HepG2 (cell line): ENCODE data around the gene SCUBE2. TPM values are rescaled to one million over a fixed set of nuclear protein-coding genes. Genes with fewer than 3 reads are reported as not detected.

Experiments used
- HOXA7 ChIP-seq: sonication (generic); formaldehyde crosslinking; IDR thresholded peaks from 2 replicates; pipeline ENCODE4 v1.8.1; 2022; ENCODE audit warnings: mild to moderate bottlenecking, missing genetic modification reagents, moderate library complexity
- KAT2B ChIP-seq: fragments of 150-350 bp; IDR thresholded peaks from 2 replicates; pipeline ENCODE4 v1.6.1; 2014; ENCODE audit warnings: low read depth, low read length, borderline replicate concordance
- KDM5B ChIP-seq: sonication (generic); formaldehyde crosslinking; IDR thresholded peaks from 2 replicates; pipeline ENCODE4 v1.4.0; 2020; ENCODE audit warnings: missing genetic modification reagents, mild to moderate bottlenecking, borderline replicate concordance
- NRL ChIP-seq: sonication (generic); formaldehyde crosslinking; IDR thresholded peaks from 2 replicates; pipeline ENCODE4 v1.5.0; 2020; ENCODE audit warnings: missing genetic modification reagents, mild to moderate bottlenecking, moderate library complexity, borderline replicate concordance
- POGZ ChIP-seq: sonication (generic); formaldehyde crosslinking; IDR thresholded peaks from 2 replicates; pipeline ENCODE4 v1.4.0; 2020; ENCODE audit warnings: mild to moderate bottlenecking, missing genetic modification reagents
- SALL1 ChIP-seq: sonication (generic); formaldehyde crosslinking; IDR thresholded peaks from 2 replicates; pipeline ENCODE4 v1.8.0; 2022; ENCODE audit warnings: mild to moderate bottlenecking, missing genetic modification reagents
- SP2 ChIP-seq: sonication (generic); formaldehyde crosslinking; IDR thresholded peaks from 2 replicates; pipeline ENCODE4 v1.5.1; 2020; ENCODE audit warnings: mild to moderate bottlenecking, missing genetic modification reagents
- ZBTB7A ChIP-seq: sonication (generic); formaldehyde crosslinking; IDR thresholded peaks from 2 replicates; pipeline ENCODE4 v1.8.0; 2022; ENCODE audit warnings: mild to moderate bottlenecking, missing genetic modification reagents
- ZNF225 ChIP-seq: sonication (generic); formaldehyde crosslinking; IDR thresholded peaks from 2 replicates; pipeline ENCODE4 v1.4.0; 2020; ENCODE audit warnings: mild to moderate bottlenecking, missing genetic modification reagents
- ZNF772 ChIP-seq: sonication (generic); formaldehyde crosslinking; IDR thresholded peaks from 2 replicates; pipeline ENCODE4 v1.5.0; 2020; ENCODE audit warnings: mild to moderate bottlenecking, missing genetic modification reagents
- ZNF776 ChIP-seq: sonication (generic); formaldehyde crosslinking; IDR thresholded peaks from 2 replicates; pipeline ENCODE4 v1.4.0; 2020; ENCODE audit warnings: mild to moderate bottlenecking, missing genetic modification reagents
- polyA plus RNA-seq, 8 experiments: library from polyadenylated mRNA; depleted of rRNA in 3 of 8; stranded (reverse) in 7 of 8; unstranded in 1 of 8; fragments of >200 nt; fragmentation: Illumina TruSeq in 4 of 8; extraction: Trizol in 4 of 8; gene quantifications; 2 replicates each; pipeline versions ENCODE4 v1.2.1 to v1.2.3, GENCODE V29; 2011 to 2016; ENCODE audit warnings: low read depth in 4 of 8, missing spikeins in 1 of 8, mixed read lengths in 1 of 8; ENCODE audit not compliant: insufficient read depth in 1 of 8
- total RNA-seq, 5 experiments: library from RNA; depleted of rRNA; stranded (reverse); fragments of >200 nt; fragmentation: Illumina TruSeq; extraction: Trizol; gene quantifications; 2 replicates each; pipeline ENCODE4 v1.2.3, GENCODE V29; 2016; ENCODE audit warnings: low read depth in 1 of 5
- TF ChIP-seq, protein P1 (sequence below): sonication (generic); formaldehyde crosslinking; IDR thresholded peaks from 2 replicates; pipeline ENCODE4 v1.4.0; 2020; ENCODE audit warnings: missing genetic modification reagents, borderline replicate concordance
- TF ChIP-seq, protein P2 (sequence below): sonication (generic); formaldehyde crosslinking; IDR thresholded peaks from 2 replicates; pipeline ENCODE4 v1.4.0; 2020; ENCODE audit warnings: missing genetic modification reagents; ENCODE audit errors: not compliant biosample characterization
- TF ChIP-seq, protein P3 (sequence below): sonication (generic); formaldehyde crosslinking; IDR thresholded peaks from 2 replicates; pipeline ENCODE4 v1.5.0; 2020; ENCODE audit warnings: mild to moderate bottlenecking, missing genetic modification reagents, borderline replicate concordance
- TF ChIP-seq, protein P4 (sequence below): sonication (generic); formaldehyde crosslinking; IDR thresholded peaks from 2 replicates; pipeline ENCODE4 v1.4.0; 2020; ENCODE audit warnings: mild to moderate bottlenecking, missing genetic modification reagents, borderline replicate concordance
- TF ChIP-seq, protein P5 (sequence below): sonication (generic); formaldehyde crosslinking; IDR thresholded peaks from 2 replicates; pipeline ENCODE4 v1.4.0; 2020; ENCODE audit warnings: missing genetic modification reagents, mild to moderate bottlenecking, borderline replicate concordance
- TF ChIP-seq, protein P6 (sequence below): sonication (generic); formaldehyde crosslinking; IDR thresholded peaks from 2 replicates; pipeline ENCODE4 v1.8.0; 2023; ENCODE audit warnings: mild to moderate bottlenecking, missing genetic modification reagents

SCUBE2 gene
- total and polyA plus RNA-seq, 2 of the 13 experiments (the other 11 are each of a cell fraction or from before 2014, with no cell fraction given), result 0.09 TPM; not detected in 1

DNA sequence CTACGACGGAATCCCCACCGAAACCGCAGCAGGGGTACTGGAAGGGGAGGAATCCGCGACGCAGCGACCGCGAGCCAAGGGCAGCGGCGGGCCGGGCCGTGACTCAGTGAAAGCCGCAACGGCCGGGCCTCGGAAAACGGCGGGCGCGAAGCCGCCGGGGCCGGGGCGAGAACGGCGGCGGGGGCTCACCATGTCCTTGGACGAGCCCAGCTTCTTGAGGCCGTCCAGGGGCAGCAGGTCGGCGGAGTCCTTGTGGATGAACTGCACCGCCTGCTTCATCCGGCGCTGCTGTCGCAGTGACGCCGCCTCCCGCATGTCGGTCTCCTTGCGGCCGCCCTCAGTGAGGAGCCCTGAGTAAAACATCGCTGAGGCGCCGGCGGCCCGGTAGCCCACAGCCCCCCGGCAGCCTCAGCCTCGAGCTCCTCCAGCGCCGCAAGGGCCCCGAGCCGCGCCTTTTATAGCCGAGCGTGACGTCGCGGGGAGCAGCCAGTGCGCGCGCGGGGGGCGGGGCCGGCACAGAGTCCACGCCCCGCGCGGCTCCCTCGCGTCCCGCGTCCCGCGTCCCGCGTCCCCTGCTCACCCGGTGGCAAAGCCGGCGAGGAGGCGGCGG, 87.7 kb downstream of the SCUBE2 start, which contains the start of gene NRIP3 (continued):
- TF ChIP-seq KDM5B (CRISPR knock-in tag) (peak; percentile 45), NRL (CRISPR knock-in tag) (no peak), KAT2B (no peak), ZNF772 (CRISPR knock-in tag) (peak; percentile 33; the same call in 1 of the 2 replicates), ZNF776 (0 out of 2 replicates have a peak, but pooled peaks have one; percentile 29), ZNF225 (CRISPR knock-in tag) (0 out of 2 replicates have a peak, but pooled peaks have one; percentile 27), ZBTB7A (CRISPR knock-in tag) (no peak), SALL1 (CRISPR knock-in tag) (0 out of 2 replicates have a peak, but pooled peaks have one; percentile 6), HOXA7 (CRISPR knock-in tag) (no peak), POGZ (CRISPR knock-in tag) (no peak), SP2 (CRISPR knock-in tag) (0 out of 2 replicates have a peak, but pooled peaks have one; percentile 17)
- TF ChIP-seq, protein P1, sequence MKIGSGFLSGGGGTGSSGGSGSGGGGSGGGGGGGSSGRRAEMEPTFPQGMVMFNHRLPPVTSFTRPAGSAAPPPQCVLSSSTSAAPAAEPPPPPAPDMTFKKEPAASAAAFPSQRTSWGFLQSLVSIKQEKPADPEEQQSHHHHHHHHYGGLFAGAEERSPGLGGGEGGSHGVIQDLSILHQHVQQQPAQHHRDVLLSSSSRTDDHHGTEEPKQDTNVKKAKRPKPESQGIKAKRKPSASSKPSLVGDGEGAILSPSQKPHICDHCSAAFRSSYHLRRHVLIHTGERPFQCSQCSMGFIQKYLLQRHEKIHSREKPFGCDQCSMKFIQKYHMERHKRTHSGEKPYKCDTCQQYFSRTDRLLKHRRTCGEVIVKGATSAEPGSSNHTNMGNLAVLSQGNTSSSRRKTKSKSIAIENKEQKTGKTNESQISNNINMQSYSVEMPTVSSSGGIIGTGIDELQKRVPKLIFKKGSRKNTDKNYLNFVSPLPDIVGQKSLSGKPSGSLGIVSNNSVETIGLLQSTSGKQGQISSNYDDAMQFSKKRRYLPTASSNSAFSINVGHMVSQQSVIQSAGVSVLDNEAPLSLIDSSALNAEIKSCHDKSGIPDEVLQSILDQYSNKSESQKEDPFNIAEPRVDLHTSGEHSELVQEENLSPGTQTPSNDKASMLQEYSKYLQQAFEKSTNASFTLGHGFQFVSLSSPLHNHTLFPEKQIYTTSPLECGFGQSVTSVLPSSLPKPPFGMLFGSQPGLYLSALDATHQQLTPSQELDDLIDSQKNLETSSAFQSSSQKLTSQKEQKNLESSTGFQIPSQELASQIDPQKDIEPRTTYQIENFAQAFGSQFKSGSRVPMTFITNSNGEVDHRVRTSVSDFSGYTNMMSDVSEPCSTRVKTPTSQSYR (CRISPR knock-in tag), result peak; percentile 11; the same call in 1 of the 2 replicates
- TF ChIP-seq, protein P2, sequence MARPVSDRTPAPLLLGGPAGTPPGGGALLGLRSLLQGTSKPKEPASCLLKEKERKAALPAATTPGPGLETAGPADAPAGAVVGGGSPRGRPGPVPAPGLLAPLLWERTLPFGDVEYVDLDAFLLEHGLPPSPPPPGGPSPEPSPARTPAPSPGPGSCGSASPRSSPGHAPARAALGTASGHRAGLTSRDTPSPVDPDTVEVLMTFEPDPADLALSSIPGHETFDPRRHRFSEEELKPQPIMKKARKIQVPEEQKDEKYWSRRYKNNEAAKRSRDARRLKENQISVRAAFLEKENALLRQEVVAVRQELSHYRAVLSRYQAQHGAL, result no peak
- TF ChIP-seq, protein P3, sequence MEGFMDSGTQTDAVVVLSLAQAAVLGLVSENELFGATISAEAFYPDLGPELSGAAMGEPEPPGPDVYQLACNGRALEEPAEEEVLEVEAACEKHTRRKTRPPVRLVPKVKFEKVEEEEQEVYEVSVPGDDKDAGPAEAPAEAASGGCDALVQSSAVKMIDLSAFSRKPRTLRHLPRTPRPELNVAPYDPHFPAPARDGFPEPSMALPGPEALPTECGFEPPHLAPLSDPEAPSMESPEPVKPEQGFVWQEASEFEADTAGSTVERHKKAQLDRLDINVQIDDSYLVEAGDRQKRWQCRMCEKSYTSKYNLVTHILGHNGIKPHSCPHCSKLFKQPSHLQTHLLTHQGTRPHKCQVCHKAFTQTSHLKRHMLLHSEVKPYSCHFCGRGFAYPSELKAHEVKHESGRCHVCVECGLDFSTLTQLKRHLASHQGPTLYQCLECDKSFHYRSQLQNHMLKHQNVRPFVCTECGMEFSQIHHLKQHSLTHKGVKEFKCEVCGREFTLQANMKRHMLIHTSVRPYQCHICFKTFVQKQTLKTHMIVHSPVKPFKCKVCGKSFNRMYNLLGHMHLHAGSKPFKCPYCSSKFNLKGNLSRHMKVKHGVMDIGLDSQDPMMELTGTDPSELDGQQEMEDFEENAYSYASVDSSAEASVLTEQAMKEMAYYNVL (CRISPR knock-in tag), result 0 out of 2 replicates have a peak, but pooled peaks have one; percentile 18
- TF ChIP-seq, protein P4, sequence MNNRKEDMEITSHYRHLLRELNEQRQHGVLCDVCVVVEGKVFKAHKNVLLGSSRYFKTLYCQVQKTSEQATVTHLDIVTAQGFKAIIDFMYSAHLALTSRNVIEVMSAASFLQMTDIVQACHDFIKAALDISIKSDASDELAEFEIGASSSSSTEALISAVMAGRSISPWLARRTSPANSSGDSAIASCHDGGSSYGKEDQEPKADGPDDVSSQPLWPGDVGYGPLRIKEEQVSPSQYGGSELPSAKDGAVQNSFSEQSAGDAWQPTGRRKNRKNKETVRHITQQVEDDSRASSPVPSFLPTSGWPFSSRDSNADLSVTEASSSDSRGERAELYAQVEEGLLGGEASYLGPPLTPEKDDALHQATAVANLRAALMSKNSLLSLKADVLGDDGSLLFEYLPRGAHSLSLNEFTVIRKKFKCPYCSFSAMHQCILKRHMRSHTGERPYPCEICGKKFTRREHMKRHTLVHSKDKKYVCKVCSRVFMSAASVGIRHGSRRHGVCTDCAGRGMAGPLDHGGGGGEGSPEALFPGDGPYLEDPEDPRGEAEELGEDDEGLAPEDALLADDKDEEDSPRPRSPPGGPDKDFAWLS, result no peak
- TF ChIP-seq, protein P5, sequence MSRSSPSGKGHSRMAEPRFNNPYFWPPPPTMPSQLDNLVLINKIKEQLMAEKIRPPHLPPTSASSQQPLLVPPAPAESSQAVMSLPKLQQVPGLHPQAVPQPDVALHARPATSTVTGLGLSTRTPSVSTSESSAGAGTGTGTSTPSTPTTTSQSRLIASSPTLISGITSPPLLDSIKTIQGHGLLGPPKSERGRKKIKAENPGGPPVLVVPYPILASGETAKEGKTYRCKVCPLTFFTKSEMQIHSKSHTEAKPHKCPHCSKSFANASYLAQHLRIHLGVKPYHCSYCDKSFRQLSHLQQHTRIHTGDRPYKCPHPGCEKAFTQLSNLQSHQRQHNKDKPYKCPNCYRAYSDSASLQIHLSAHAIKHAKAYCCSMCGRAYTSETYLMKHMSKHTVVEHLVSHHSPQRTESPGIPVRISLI (CRISPR knock-in tag), result no peak
- TF ChIP-seq, protein P6, sequence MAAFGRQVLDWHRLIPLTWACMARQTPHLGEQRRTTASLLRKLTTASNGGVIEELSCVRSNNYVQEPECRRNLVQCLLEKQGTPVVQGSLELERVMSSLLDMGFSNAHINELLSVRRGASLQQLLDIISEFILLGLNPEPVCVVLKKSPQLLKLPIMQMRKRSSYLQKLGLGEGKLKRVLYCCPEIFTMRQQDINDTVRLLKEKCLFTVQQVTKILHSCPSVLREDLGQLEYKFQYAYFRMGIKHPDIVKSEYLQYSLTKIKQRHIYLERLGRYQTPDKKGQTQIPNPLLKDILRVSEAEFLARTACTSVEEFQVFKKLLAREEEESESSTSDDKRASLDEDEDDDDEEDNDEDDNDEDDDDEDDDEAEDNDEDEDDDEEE (CRISPR knock-in tag), result peak; percentile 27; the same call in 1 of the 2 replicates
